Measurements from ENCODE around the gene SEMA4C.

DNA sequence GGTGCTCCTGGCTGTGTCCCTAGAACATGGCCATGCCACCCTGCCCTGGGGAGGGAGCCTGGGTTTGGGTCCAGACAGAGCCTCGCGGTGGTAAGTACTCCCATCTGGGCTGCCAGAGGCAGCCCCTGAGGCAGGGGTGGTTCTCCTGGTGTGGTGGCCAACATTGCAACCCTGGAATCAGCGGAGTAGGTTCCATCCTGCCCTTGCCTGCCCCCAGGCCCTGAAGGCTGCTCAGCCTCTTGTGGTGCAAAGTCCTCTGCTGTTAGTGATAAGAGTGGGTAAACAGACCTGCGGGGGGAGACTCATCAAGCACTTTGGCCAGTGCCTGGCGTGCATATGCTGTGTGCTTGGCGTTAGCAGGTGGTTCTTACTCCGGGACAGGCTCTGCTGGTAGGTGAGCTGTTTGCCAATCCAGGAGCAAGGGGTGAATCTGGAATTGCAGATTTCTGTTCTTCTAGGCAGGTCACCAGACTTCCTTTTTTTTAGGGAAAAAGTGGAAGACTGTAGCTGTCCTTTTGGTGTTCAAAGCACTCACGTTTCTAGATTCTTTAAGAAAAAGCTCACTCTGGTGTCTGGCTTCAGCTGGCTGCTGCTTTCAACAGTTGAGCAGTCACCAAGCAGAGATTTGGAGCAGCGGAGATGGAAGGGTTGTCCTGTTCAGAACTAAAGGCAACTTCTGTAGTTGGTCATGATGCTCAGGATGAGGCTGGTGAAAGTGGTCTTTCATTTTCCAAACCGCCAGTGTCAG is 50.6 kb downstream of the SEMA4C start:
- no peak for TF ChIP-seq TAF1 (IDR thresholded peaks at IDR 0.05; ENCODE audit: borderline replicate concordance, low read depth, low read length)
- no peak for TF ChIP-seq POLR2AphosphoS5 (IDR thresholded peaks at IDR 0.05; ENCODE audit: low read depth, low read length)
